ACC112 (cell line): ENCODE results near the gene ESF1.

Experiments
- H2AFZ ChIP-seq: fragments of 200-600 bp; sonication (generic); one replicate; pipeline ENCODE4 v1.6.0; 2017; ENCODE audit warnings: antibody characterized with exemption, low read length; ENCODE audit not compliant: unreplicated experiment
- H3K27ac ChIP-seq: fragments of 200-600 bp; sonication (generic); 2 replicates; pipeline ENCODE4 v1.5.1; 2014; ENCODE audit warnings: low read depth, mild to moderate bottlenecking, antibody characterized with exemption, low read length, moderate library complexity
- H3K27me3 ChIP-seq: fragments of 200-600 bp; sonication (generic); 2 replicates; pipeline ENCODE4 v1.6.1; 2014; ENCODE audit warnings: mild to moderate bottlenecking, antibody characterized with exemption, low read length, moderate library complexity, mixed read lengths; ENCODE audit not compliant: insufficient read depth
- H3K36me3 ChIP-seq: fragments of 200-600 bp; sonication (generic); 2 replicates; pipeline ENCODE4 v1.6.1; 2016; ENCODE audit warnings: mild to moderate bottlenecking, antibody characterized with exemption, low read length, moderate library complexity, mixed read lengths; ENCODE audit not compliant: insufficient read depth
- H3K4me1 ChIP-seq: fragments of 200-600 bp; sonication (generic); one replicate; pipeline ENCODE4 v1.6.1; 2016; ENCODE audit warnings: low read length, mixed read lengths; ENCODE audit not compliant: insufficient read depth, unreplicated experiment, control insufficient read depth
- H3K4me3 ChIP-seq: fragments of 200-600 bp; sonication (generic); 2 replicates; pipeline ENCODE4 v1.5.1; 2014; ENCODE audit warnings: mild to moderate bottlenecking, low read depth, low read length
- H3K79me2 ChIP-seq: fragments of 200-600 bp; sonication (generic); one replicate; pipeline ENCODE4 v1.6.0; 2016; ENCODE audit warnings: low read length; ENCODE audit not compliant: control insufficient read depth, unreplicated experiment, insufficient read depth

Gene ESF1

DNA sequence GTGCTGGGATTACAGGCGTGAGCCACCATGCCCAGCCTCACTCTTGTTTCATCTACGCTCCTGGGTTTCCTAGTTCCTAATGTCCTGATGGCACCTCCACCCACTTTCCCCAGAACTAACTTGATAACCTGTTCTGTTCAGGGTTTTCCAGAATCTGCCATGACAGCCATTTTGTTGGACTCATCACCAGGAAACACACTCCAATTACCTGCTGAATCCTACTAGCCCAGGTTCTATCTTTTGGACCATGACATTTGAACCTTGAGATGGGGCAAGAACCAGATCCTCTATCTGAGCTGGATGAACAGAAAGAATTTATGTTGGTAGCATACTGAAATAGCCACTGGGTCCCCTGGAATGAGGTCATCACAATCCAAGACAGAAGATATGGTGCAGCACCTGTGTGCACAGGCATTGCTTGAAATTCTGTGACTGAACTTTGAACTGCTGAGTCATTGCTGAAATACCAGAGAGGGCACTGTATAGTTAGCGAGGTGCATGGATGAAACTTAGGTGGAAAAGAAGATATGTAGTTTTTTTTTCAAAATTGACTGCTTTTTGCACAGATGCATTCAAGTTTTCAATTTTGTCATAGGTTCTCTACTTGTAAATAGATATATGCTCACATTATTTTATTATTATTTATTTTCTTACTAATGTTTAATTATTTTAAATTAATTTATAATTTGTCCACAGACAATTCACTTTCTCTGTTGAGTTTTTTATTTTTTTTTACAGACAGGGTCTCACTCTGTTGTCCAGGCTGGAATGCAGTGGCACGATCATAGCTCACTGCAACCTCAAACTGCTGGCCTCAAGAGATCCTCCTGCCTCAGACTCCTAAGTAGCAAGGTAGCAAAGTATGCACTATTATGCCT is 103.2 kb downstream of the ESF1 start:
- H3K4me3 ChIP-seq, result no peak overlapping the region
- H3K36me3 ChIP-seq, result no peaks in the 10 kb centered on the region
- H3K79me2 ChIP-seq, result no peaks in the 10 kb centered on the region
- peaks cover 11% of the 10 kb centered on the region; the same call in 1 of the 2 replicates for H3K27me3 ChIP-seq
- no peaks in the 10 kb centered on the region for H3K4me1 ChIP-seq
- H3K27ac ChIP-seq, result no peak overlapping the region
- H2AFZ ChIP-seq, result no peak overlapping the region

DNA sequence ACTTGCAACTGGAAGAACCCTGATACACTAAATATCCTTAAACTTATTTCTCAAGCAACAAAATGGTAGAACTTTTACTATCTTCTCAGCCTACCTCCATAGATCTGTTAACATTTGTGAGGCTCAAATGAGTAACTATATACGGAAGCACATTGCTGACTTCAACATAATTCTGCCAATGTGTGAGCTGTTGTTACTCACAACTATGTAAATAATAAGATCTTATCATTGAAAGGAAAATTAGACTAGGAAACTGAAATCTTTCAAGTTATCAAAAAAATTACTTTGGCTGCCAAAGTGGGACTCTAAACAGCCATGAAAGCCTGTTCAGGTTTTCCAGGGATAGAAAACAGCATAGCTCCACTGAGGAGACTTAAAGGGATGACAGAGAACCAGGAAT is 105.8 kb downstream of the ESF1 start:
- H3K36me3 ChIP-seq, result no peaks in the 10 kb centered on the region
- no peak overlapping the region for H3K4me3 ChIP-seq
- no peaks in the 10 kb centered on the region for H3K4me1 ChIP-seq
- H2AFZ ChIP-seq, result no peak overlapping the region
- peaks cover 9% of the 10 kb centered on the region; the same call in 1 of the 2 replicates for H3K27me3 ChIP-seq
- no peaks in the 10 kb centered on the region for H3K79me2 ChIP-seq
- no peak overlapping the region for H3K27ac ChIP-seq

DNA sequence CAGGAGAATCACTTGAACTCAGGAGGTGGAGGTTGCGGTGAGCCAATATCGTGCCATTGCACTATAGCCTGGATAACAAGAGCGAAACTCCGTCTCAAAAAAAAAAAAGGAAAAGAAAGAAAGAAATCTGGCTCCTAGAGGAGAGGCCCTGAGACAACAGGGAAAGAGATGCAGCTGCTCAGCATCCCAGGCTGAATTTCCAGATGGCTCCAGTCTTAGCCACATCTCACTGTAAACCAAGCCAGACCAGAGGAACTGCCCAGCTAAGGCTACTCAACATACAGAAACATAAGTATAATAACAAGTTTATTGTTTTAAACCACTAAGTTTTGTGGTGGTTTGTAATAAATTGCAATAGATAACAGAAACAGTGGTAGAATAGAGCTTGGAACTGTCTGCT is 107.5 kb downstream of the ESF1 start:
- Histone ChIP-seq H3K4me1 (no peaks in the 10 kb centered on the region), H3K36me3 (no peaks in the 10 kb centered on the region), H3K27me3 (no peaks in the 10 kb centered on the region), H3K79me2 (no peaks in the 10 kb centered on the region), H3K27ac (no peak overlapping the region), H3K4me3 (no peak overlapping the region), H2AFZ (no peak overlapping the region)

- H3K4me3 ChIP-seq, result no peak overlapping the region
- H3K27me3 ChIP-seq, result no peaks in the 10 kb centered on the region
- H3K27ac ChIP-seq, result no peak overlapping the region
- no peaks in the 10 kb centered on the region for H3K4me1 ChIP-seq
- no peaks in the 10 kb centered on the region for H3K36me3 ChIP-seq
- H2AFZ ChIP-seq, result no peak overlapping the region
- H3K79me2 ChIP-seq, result no peaks in the 10 kb centered on the region
Observed at GRCh38 chr20:13676682-13677081, 108.0 kb downstream of the ESF1 start.

- Histone ChIP-seq H3K4me1 (no peaks in the 10 kb centered on the region), H3K4me3 (no peak overlapping the region), H3K27ac (no peak overlapping the region), H3K36me3 (no peaks in the 10 kb centered on the region), H3K27me3 (peaks cover 11% of the 10 kb centered on the region; the same call in 1 of the 2 replicates), H2AFZ (no peak overlapping the region), H3K79me2 (no peaks in the 10 kb centered on the region)
Observed at GRCh38 chr20:13672690-13673089, 112.0 kb downstream of the ESF1 start.

GRCh38 chr20:13671916-13672378 is 112.8 kb downstream of the ESF1 start:
- H3K27me3 ChIP-seq, result peaks cover 11% of the 10 kb centered on the region; the same call in 1 of the 2 replicates
- H3K27ac ChIP-seq, result no peak overlapping the region
- no peaks in the 10 kb centered on the region for H3K36me3 ChIP-seq
- no peaks in the 10 kb centered on the region for H3K4me1 ChIP-seq
- H2AFZ ChIP-seq, result no peak overlapping the region
- no peaks in the 10 kb centered on the region for H3K79me2 ChIP-seq
- H3K4me3 ChIP-seq, result no peak overlapping the region

- Histone ChIP-seq H2AFZ (no peak overlapping the region), H3K79me2 (no peaks in the 10 kb centered on the region), H3K4me3 (no peak overlapping the region), H3K27ac (no peak overlapping the region), H3K27me3 (peaks cover 11% of the 10 kb centered on the region; the same call in 1 of the 2 replicates), H3K4me1 (no peaks in the 10 kb centered on the region), H3K36me3 (no peaks in the 10 kb centered on the region)
Observed at GRCh38 chr20:13671512-13671911, 113.2 kb downstream of the ESF1 start.

- Histone ChIP-seq H3K27ac (no peak overlapping the region), H3K27me3 (peaks cover 11% of the 10 kb centered on the region; the same call in 1 of the 2 replicates), H3K4me3 (no peak overlapping the region), H3K4me1 (no peaks in the 10 kb centered on the region), H2AFZ (no peak overlapping the region), H3K36me3 (no peaks in the 10 kb centered on the region), H3K79me2 (no peaks in the 10 kb centered on the region)
Observed at GRCh38 chr20:13670160-13670559, 114.6 kb downstream of the ESF1 start.

- Histone ChIP-seq H3K27me3 (peaks cover 26% of the 10 kb centered on the region), H2AFZ (no peak overlapping the region), H3K79me2 (no peaks in the 10 kb centered on the region), H3K36me3 (no peaks in the 10 kb centered on the region), H3K4me3 (no peak overlapping the region), H3K27ac (no peak overlapping the region), H3K4me1 (peaks cover 3% of the 10 kb centered on the region)
Observed at GRCh38 chr20:13665709-13666395, 118.9 kb downstream of the ESF1 start.
